H1 (cell line): ENCODE data around the gene GALNT17. TPM values are rescaled to one million over a fixed set of nuclear protein-coding genes. Genes with fewer than 3 reads are reported as not detected.

Source experiments
- ATF2 ChIP-seq: IDR thresholded peaks from 2 replicates; pipeline ENCODE4 v1.6.1; 2012; ENCODE audit warnings: low read length, inconsistent platforms
- EP300 ChIP-seq, 2 experiments: IDR thresholded peaks; 1 replicate in 1 of 2; 2 replicates in 1 of 2; pipeline ENCODE4 v1.6.1; 2011 to 2012; ENCODE audit warnings: low read depth in 2 of 2, low read length in 2 of 2, mild to moderate bottlenecking in 2 of 2, borderline replicate concordance in 1 of 2, inconsistent platforms in 1 of 2, moderate library complexity in 1 of 2
- MAX ChIP-seq: IDR thresholded peaks from 2 replicates; pipeline ENCODE4 v1.6.1; 2012; ENCODE audit warnings: inconsistent platforms
- TEAD4 ChIP-seq: IDR thresholded peaks from 2 replicates; pipeline ENCODE4 v1.6.1; 2012; ENCODE audit warnings: low read depth, low read length, inconsistent platforms, mixed read lengths
- USF2 ChIP-seq: IDR thresholded peaks from 2 replicates; pipeline ENCODE4 v1.6.1; 2011; ENCODE audit warnings: low read length, improper control_type of control experiment
- polyA plus RNA-seq, 7 experiments: library from polyadenylated mRNA; depleted of rRNA in 3 of 7; stranded (reverse) in 5 of 7; unstranded in 2 of 7; fragments of >200 nt in 5 of 7; fragments of 200-250 nt in 2 of 7; gene quantifications; 1 replicate in 5 of 7; 2 replicates in 1 of 7; 4 replicates in 1 of 7; pipeline versions ENCODE4 v1.2.1 to v1.2.3, GENCODE V29; 2011 to 2013; ENCODE audit warnings: missing spikeins in 2 of 7, mixed read lengths in 2 of 7
- total RNA-seq: library from RNA; stranded (reverse); fragmentation: NEBNext Ultra II Directional; extraction: Animal tissue kit (Norgen Biotek cat#: 25700); gene quantifications from 2 replicates; pipeline ENCODE4 v1.2.1, GENCODE V29; 2021

Gene GALNT17
- total and polyA plus RNA-seq, 2 of the 8 experiments (the other 6 are each of a cell fraction or from before 2014, with no cell fraction given): 37.7 to 47.0 TPM

- TF ChIP-seq MAX (no peak), EP300 (IDR thresholded peaks at IDR 0.05; ENCODE audit: borderline replicate concordance in 1 of 2, low read depth in 2 of 2, low read length in 2 of 2) (no peak), ATF2 (no peak), USF2 (no peak), TEAD4 (no peak)
Measured at GRCh38 chr7:71320916-71321315, 189.0 kb downstream of the GALNT17 start (continued).
